ENCODE measurements around the gene ZNRD2. TPM values are rescaled to one million over a fixed set of nuclear protein-coding genes. Genes with fewer than 3 reads are reported as not detected.

Gene ZNRD2
- total and polyA plus RNA-seq, 2 experiments from 2014 or later, result 20.5 to 52.4 TPM

DNA sequence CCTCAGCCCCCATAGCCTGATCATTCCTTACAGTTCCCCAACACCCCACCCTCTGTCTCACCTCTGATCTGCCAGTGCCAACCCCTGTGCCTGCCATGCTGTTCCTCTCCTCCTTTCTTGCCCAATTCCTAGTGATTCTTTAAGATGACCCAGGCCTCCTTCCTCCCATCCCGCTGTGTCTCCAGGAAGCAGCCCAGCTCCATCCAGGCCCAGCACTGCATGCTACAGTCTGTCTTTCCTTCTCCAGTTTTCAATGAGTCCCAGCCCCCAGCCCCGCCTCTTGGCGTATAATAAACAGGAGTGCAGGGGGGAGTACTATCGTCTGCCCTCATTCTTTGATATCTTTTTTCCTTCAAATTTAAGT, 24.4 kb upstream of the ZNRD2 start:
- Histone ChIP-seq H3K4me3 (peak overlapping the region; percentile 34), H4K20me1 (ENCODE audit: insufficient read depth, poor library complexity, severe bottlenecking) (no peaks in the 10 kb centered on the region), H3K79me2 (peaks cover 9% of the 10 kb centered on the region), H3K4me1 (ENCODE audit: insufficient read depth) (peaks cover 12% of the 10 kb centered on the region), H3K4me2 (peak overlapping the region; percentile 75), H3K36me3 (replicated peaks; ENCODE audit: insufficient read depth, low read depth) (no peaks in the 10 kb centered on the region), H3K9me2 (replicated peaks; ENCODE audit: insufficient read depth) (no peaks in the 10 kb centered on the region), H3K27ac (peak overlapping the region; percentile 59), H2AFZ (no peak overlapping the region), H3K9me3 (ENCODE audit: low read depth) (no peaks in the 10 kb centered on the region), H3K27me3 (no peaks in the 10 kb centered on the region)
- no peak for TF ChIP-seq EZH2phosphoT487 (IDR thresholded peaks at IDR 0.05; ENCODE audit: low read depth, severe bottlenecking, unreplicated experiment)
- TF ChIP-seq, protein P1, sequence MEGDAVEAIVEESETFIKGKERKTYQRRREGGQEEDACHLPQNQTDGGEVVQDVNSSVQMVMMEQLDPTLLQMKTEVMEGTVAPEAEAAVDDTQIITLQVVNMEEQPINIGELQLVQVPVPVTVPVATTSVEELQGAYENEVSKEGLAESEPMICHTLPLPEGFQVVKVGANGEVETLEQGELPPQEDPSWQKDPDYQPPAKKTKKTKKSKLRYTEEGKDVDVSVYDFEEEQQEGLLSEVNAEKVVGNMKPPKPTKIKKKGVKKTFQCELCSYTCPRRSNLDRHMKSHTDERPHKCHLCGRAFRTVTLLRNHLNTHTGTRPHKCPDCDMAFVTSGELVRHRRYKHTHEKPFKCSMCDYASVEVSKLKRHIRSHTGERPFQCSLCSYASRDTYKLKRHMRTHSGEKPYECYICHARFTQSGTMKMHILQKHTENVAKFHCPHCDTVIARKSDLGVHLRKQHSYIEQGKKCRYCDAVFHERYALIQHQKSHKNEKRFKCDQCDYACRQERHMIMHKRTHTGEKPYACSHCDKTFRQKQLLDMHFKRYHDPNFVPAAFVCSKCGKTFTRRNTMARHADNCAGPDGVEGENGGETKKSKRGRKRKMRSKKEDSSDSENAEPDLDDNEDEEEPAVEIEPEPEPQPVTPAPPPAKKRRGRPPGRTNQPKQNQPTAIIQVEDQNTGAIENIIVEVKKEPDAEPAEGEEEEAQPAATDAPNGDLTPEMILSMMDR (IDR thresholded peaks at IDR 0.05; ENCODE audit: poor library complexity), result no peak
- no peak for TF ChIP-seq EZH2 (IDR thresholded peaks at IDR 0.05; ENCODE audit: borderline replicate concordance)
- 67% methylated on average over 4 of the region's 4 CpGs for WGBS (ENCODE audit: low lambda C conversion rate, missing lambda C conversion rate)
- DNase-seq (ENCODE audit: low spot score), result peak; percentile 13

- H3K4me2 ChIP-seq, result peak overlapping the region; percentile 75
- H2AFZ ChIP-seq, result no peak overlapping the region
- peak overlapping the region; percentile 59 for H3K27ac ChIP-seq
- H3K79me2 ChIP-seq, result peaks cover 9% of the 10 kb centered on the region
- peak overlapping the region; percentile 34 for H3K4me3 ChIP-seq
- peaks cover 7% of the 10 kb centered on the region for H3K4me1 ChIP-seq (ENCODE audit: insufficient read depth)
- peak; percentile 95 for DNase-seq (ENCODE audit: low spot score)
- no peak for TF ChIP-seq EZH2 (IDR thresholded peaks at IDR 0.05; ENCODE audit: borderline replicate concordance)
- H3K36me3 ChIP-seq (replicated peaks; ENCODE audit: insufficient read depth, low read depth), result no peaks in the 10 kb centered on the region
- no peaks in the 10 kb centered on the region for H3K9me3 ChIP-seq (ENCODE audit: low read depth)
- H3K9me2 ChIP-seq (replicated peaks; ENCODE audit: insufficient read depth), result no peaks in the 10 kb centered on the region
- H3K27me3 ChIP-seq, result no peaks in the 10 kb centered on the region
- no peaks in the 10 kb centered on the region for H4K20me1 ChIP-seq (ENCODE audit: insufficient read depth, poor library complexity, severe bottlenecking)
- WGBS (ENCODE audit: low lambda C conversion rate, missing lambda C conversion rate), result 23% methylated on average over 39 of the region's 64 CpGs
These were observed 23.9 kb upstream of the ZNRD2 start for GRCh38 chr11:65546217-65546958.

- H3K9me2 ChIP-seq (replicated peaks; ENCODE audit: insufficient read depth), result no peaks in the 10 kb centered on the region
- H3K27me3 ChIP-seq, result no peaks in the 10 kb centered on the region
- no peak overlapping the region for H3K4me2 ChIP-seq
- no peak overlapping the region for H2AFZ ChIP-seq
- H3K36me3 ChIP-seq (replicated peaks; ENCODE audit: insufficient read depth, low read depth), result no peaks in the 10 kb centered on the region
- H3K9me3 ChIP-seq (ENCODE audit: low read depth), result no peaks in the 10 kb centered on the region
- TF ChIP-seq, protein P1 (IDR thresholded peaks at IDR 0.05; ENCODE audit: poor library complexity), result no peak
- no peak for TF ChIP-seq EZH2phosphoT487 (IDR thresholded peaks at IDR 0.05; ENCODE audit: low read depth, severe bottlenecking, unreplicated experiment)
- no peak for TF ChIP-seq EZH2 (IDR thresholded peaks at IDR 0.05; ENCODE audit: borderline replicate concordance)
- 83% methylated on average over 26 of the region's 52 CpGs for WGBS (ENCODE audit: low lambda C conversion rate, missing lambda C conversion rate)
- peaks cover 9% of the 10 kb centered on the region for H3K79me2 ChIP-seq
- H3K4me3 ChIP-seq, result no peak overlapping the region
- no peaks in the 10 kb centered on the region for H3K4me1 ChIP-seq (ENCODE audit: insufficient read depth)
- DNase-seq (ENCODE audit: low spot score), result no peak
- no peak overlapping the region for H3K27ac ChIP-seq
- no peaks in the 10 kb centered on the region for H4K20me1 ChIP-seq (ENCODE audit: insufficient read depth, poor library complexity, severe bottlenecking)
These were observed 22.7 kb upstream of the ZNRD2 start for GRCh38 chr11:65547446-65548125.

- Histone ChIP-seq H3K4me1 (ENCODE audit: insufficient read depth) (peaks cover under 1% of the 10 kb centered on the region), H3K4me2 (no peak overlapping the region), H3K4me3 (no peak overlapping the region), H3K27ac (no peak overlapping the region), H3K79me2 (peaks cover 9% of the 10 kb centered on the region), H3K9me2 (replicated peaks; ENCODE audit: insufficient read depth) (no peaks in the 10 kb centered on the region), H2AFZ (no peak overlapping the region), H3K9me3 (ENCODE audit: low read depth) (no peaks in the 10 kb centered on the region), H3K36me3 (replicated peaks; ENCODE audit: insufficient read depth, low read depth) (no peaks in the 10 kb centered on the region), H3K27me3 (no peaks in the 10 kb centered on the region), H4K20me1 (ENCODE audit: insufficient read depth, poor library complexity, severe bottlenecking) (no peaks in the 10 kb centered on the region)
- WGBS (ENCODE audit: low lambda C conversion rate, missing lambda C conversion rate), result 98% methylated on average over 3 of the region's 3 CpGs
- TF ChIP-seq, protein P1 (IDR thresholded peaks at IDR 0.05; ENCODE audit: poor library complexity), result no peak
- TF ChIP-seq EZH2 (IDR thresholded peaks at IDR 0.05; ENCODE audit: borderline replicate concordance) (no peak), EZH2phosphoT487 (IDR thresholded peaks at IDR 0.05; ENCODE audit: low read depth, severe bottlenecking, unreplicated experiment) (no peak)
- no peak for DNase-seq (ENCODE audit: low spot score)
These were observed 21.9 kb upstream of the ZNRD2 start for GRCh38 chr11:65548395-65548794.
